H1 (cell line): ENCODE measurements around the gene NOS1AP. TPM values are rescaled to one million over a fixed set of nuclear protein-coding genes. Genes with fewer than 3 reads are reported as not detected.

ENCODE experiments used
- CTCF ChIA-PET: fragments of 300-600 bp; sonication (Branson Sonifier 250); formaldehyde crosslinking; loops from one replicate; lab custom pipeline; 2021; ENCODE audit not compliant: partially characterized antibody; lab: Charles Lee
- POLR2A ChIA-PET: fragments of 300-600 bp; sonication (Branson Sonifier 250); formaldehyde crosslinking; loops from one replicate; lab custom pipeline; 2021; ENCODE audit warnings: inconsistent platforms; ENCODE audit not compliant: partially characterized antibody; lab: Charles Lee
- DNase-seq, 2 experiments: peaks; one replicate each; pipeline versions ENCODE4 v3.0.0 to v3.0.0-alpha.2; 2010 to 2022; ENCODE audit warnings: low spot score in 2 of 2, low read depth in 1 of 2, mixed read lengths in 1 of 2
- FAIRE-seq: peaks from 2 replicates; lab custom pipeline; 2011; peaks lifted over from hg19 to GRCh38; lab: Jason Lieb, UNC
- H2AFZ ChIP-seq: 2 replicates; pipeline ENCODE4 v1.8.1; 2012; ENCODE audit warnings: low read length, inconsistent platforms
- H2AK5ac ChIP-seq: 2 replicates; pipeline ENCODE4 v1.6.1; 2013; ENCODE audit warnings: low read depth, low read length
- H2BK120ac ChIP-seq: replicated peaks from 2 replicates; pipeline ENCODE3; 2013; ENCODE audit warnings: low read depth, low read length, inconsistent platforms
- H2BK12ac ChIP-seq: 2 replicates; pipeline ENCODE4 v1.6.1; 2013; ENCODE audit warnings: low read depth, low read length
- H2BK15ac ChIP-seq: 2 replicates; pipeline ENCODE4 v1.6.1; 2013; ENCODE audit warnings: low read length
- H2BK20ac ChIP-seq: 2 replicates; pipeline ENCODE4 v1.6.1; 2013; ENCODE audit warnings: low read length
- H2BK5ac ChIP-seq: 2 replicates; pipeline ENCODE4 v1.6.1; 2013; ENCODE audit warnings: low read depth, low read length
- H3K14ac ChIP-seq: 2 replicates; pipeline ENCODE4 v1.6.1; 2013; ENCODE audit warnings: inconsistent platforms; ENCODE audit not compliant: insufficient read length
- H3K18ac ChIP-seq: 2 replicates; pipeline ENCODE4 v1.6.1; 2013; ENCODE audit warnings: low read length; ENCODE audit errors: extremely low read depth
- H3K23ac ChIP-seq: 2 replicates; pipeline ENCODE4 v1.6.1; 2013; ENCODE audit warnings: inconsistent platforms; ENCODE audit not compliant: insufficient read length
- H3K23me2 ChIP-seq: 2 replicates; pipeline ENCODE4 v1.6.1; 2013; ENCODE audit warnings: low read depth, low read length
- H3K27ac ChIP-seq: 2 replicates; pipeline ENCODE4 v1.6.1; 2011; ENCODE audit warnings: low read depth, low read length, inconsistent platforms
- H3K27me3 ChIP-seq, 4 experiments: replicated peaks in 1 of 4; 1 replicate in 1 of 4; 2 replicates in 3 of 4; pipeline versions ENCODE4 v1.6.1 to v1.8.1; 2011 to 2013; ENCODE audit warnings: low read length in 3 of 4, mild to moderate bottlenecking in 3 of 4, inconsistent platforms in 2 of 4, mixed read lengths in 2 of 4, moderate library complexity in 1 of 4; ENCODE audit not compliant: control insufficient read depth in 3 of 4, insufficient read depth in 3 of 4; ENCODE audit errors: extremely low read depth in 1 of 4
- H3K36me3 ChIP-seq, 4 experiments: 2 replicates each; pipeline versions ENCODE4 v1.6.1 to v1.8.1; 2011 to 2013; ENCODE audit warnings: mild to moderate bottlenecking in 4 of 4, low read length in 3 of 4, moderate library complexity in 2 of 4, control low read depth in 1 of 4, inconsistent platforms in 1 of 4; ENCODE audit not compliant: insufficient read depth in 4 of 4, control insufficient read depth in 2 of 4
- H3K4ac ChIP-seq: replicated peaks from 2 replicates; pipeline ENCODE3; 2013; ENCODE audit warnings: low read length, low read depth, mixed read lengths, inconsistent platforms; ENCODE audit not compliant: insufficient read length
- H3K4me1 ChIP-seq, 4 experiments: replicated peaks in 1 of 4; 1 replicate in 1 of 4; 2 replicates in 3 of 4; pipeline versions ENCODE4 v1.6.1 to v1.8.1; 2011 to 2013; ENCODE audit warnings: low read length in 3 of 4, inconsistent platforms in 2 of 4, mixed read lengths in 1 of 4; ENCODE audit not compliant: insufficient read depth in 4 of 4, control insufficient read depth in 3 of 4
- H3K4me2 ChIP-seq, 2 experiments: 2 replicates each; pipeline versions ENCODE4 v1.6.1 to v1.8.1; 2011 to 2013; ENCODE audit warnings: low read depth in 2 of 2, low read length in 2 of 2, control low read depth in 1 of 2, inconsistent platforms in 1 of 2, mild to moderate bottlenecking in 1 of 2; ENCODE audit not compliant: insufficient read depth in 1 of 2
- H3K4me3 ChIP-seq, 4 experiments: fragments of 200-600, 300-600 bp in 1 of 4; sonication (generic), shearing (Covaris generic), sonication (Bioruptor Twin) in 1 of 4; 2 replicates each; pipeline versions ENCODE4 v1.5.1 to v1.8.1; 2011 to 2016; ENCODE audit warnings: low read length in 4 of 4, low read depth in 3 of 4, control low read depth in 2 of 4, inconsistent platforms in 2 of 4, mild to moderate bottlenecking in 2 of 4, mixed read lengths in 1 of 4, moderate library complexity in 1 of 4; ENCODE audit not compliant: insufficient read depth in 2 of 4; ENCODE audit errors: extremely low read depth in 1 of 4
- H3K56ac ChIP-seq: replicated peaks from 2 replicates; pipeline ENCODE3; 2013; ENCODE audit warnings: low read depth, mild to moderate bottlenecking, mixed read lengths, low read length, inconsistent platforms; ENCODE audit not compliant: insufficient read length
- H3K79me1 ChIP-seq: 2 replicates; pipeline ENCODE4 v1.6.1; 2013; ENCODE audit warnings: low read depth, low read length, control low read depth
- H3K79me2 ChIP-seq, 2 experiments: 2 replicates each; pipeline versions ENCODE4 v1.6.1 to v1.8.1; 2012 to 2013; ENCODE audit warnings: low read length in 2 of 2, mild to moderate bottlenecking in 2 of 2, inconsistent platforms in 1 of 2; ENCODE audit not compliant: insufficient read depth in 2 of 2, control insufficient read depth in 1 of 2
- H3K9ac ChIP-seq, 4 experiments: replicated peaks in 1 of 4; 1 replicate in 1 of 4; 2 replicates in 3 of 4; pipeline versions ENCODE4 v1.6.1 to v1.8.1; 2011 to 2013; ENCODE audit warnings: low read depth in 3 of 4, low read length in 3 of 4, control low read depth in 2 of 4, mild to moderate bottlenecking in 2 of 4, moderate library complexity in 2 of 4, inconsistent platforms in 1 of 4; ENCODE audit errors: extremely low read depth in 1 of 4
- H3K9me3 ChIP-seq, 2 experiments: 2 replicates each; pipeline versions ENCODE4 v1.6.1 to v1.8.1; 2012 to 2013; ENCODE audit warnings: mild to moderate bottlenecking in 2 of 2, moderate library complexity in 2 of 2, control low read depth in 1 of 2, inconsistent platforms in 1 of 2, low read depth in 1 of 2, low read length in 1 of 2, mixed read lengths in 1 of 2; ENCODE audit not compliant: insufficient read depth in 2 of 2
- H4K20me1 ChIP-seq, 2 experiments: replicated peaks in 1 of 2; 2 replicates each; pipeline versions ENCODE3 to v1.8.1; 2011 to 2013; ENCODE audit warnings: inconsistent platforms in 2 of 2, low read length in 2 of 2, mild to moderate bottlenecking in 1 of 2; ENCODE audit not compliant: insufficient read depth in 2 of 2, control insufficient read depth in 1 of 2
- H4K5ac ChIP-seq: 2 replicates; pipeline ENCODE4 v1.6.1; 2013; ENCODE audit warnings: low read length, low read depth, mixed read lengths, inconsistent platforms; ENCODE audit not compliant: insufficient read length
- H4K8ac ChIP-seq: 2 replicates; pipeline ENCODE4 v1.8.0; 2013; ENCODE audit warnings: mild to moderate bottlenecking, moderate library complexity, low read length, inconsistent platforms; ENCODE audit not compliant: insufficient read depth; ENCODE audit errors: extremely low read depth
- H4K91ac ChIP-seq: replicated peaks from 2 replicates; pipeline ENCODE3; 2013; ENCODE audit warnings: low read length, mixed read lengths, inconsistent platforms; ENCODE audit not compliant: insufficient read length
- CEBPB ChIP-seq: IDR thresholded peaks from 2 replicates; pipeline ENCODE4 v1.6.1; 2012; ENCODE audit warnings: low read depth, low read length
- CTCF ChIP-seq, 3 experiments: IDR thresholded peaks; 1 replicate in 2 of 3; 2 replicates in 1 of 3; pipeline versions ENCODE4 v1.5.1 to v1.6.1; 2011; ENCODE audit warnings: low read length in 3 of 3, mild to moderate bottlenecking in 3 of 3, inconsistent platforms in 2 of 3, low read depth in 1 of 3, moderate library complexity in 1 of 3; ENCODE audit not compliant: insufficient read depth in 1 of 3; ENCODE audit errors: control extremely low read depth in 1 of 3
- GTF2F1 ChIP-seq: IDR thresholded peaks from 2 replicates; pipeline ENCODE4 v1.6.1; 2012; ENCODE audit warnings: low read depth, low read length, improper control_type of control experiment, borderline replicate concordance
- JUN ChIP-seq: IDR thresholded peaks from 2 replicates; pipeline ENCODE4 v1.6.1; 2011; ENCODE audit warnings: low read depth, mild to moderate bottlenecking, improper control_type of control experiment, low read length
- JUND ChIP-seq: IDR thresholded peaks from 2 replicates; pipeline ENCODE4 v1.6.1; 2011; ENCODE audit warnings: mild to moderate bottlenecking, improper control_type of control experiment, low read length
- SP4 ChIP-seq: IDR thresholded peaks from 2 replicates; pipeline ENCODE4 v1.6.1; 2012; ENCODE audit warnings: low read length, inconsistent platforms
- TAF1 ChIP-seq: IDR thresholded peaks from 2 replicates; pipeline ENCODE4 v1.6.1; 2011; ENCODE audit warnings: mild to moderate bottlenecking, low read depth, low read length
- TBP ChIP-seq: IDR thresholded peaks from 2 replicates; pipeline ENCODE4 v1.6.1; 2011; ENCODE audit warnings: low read depth, low read length, improper control_type of control experiment
- USF2 ChIP-seq: IDR thresholded peaks from 2 replicates; pipeline ENCODE4 v1.6.1; 2011; ENCODE audit warnings: low read length, improper control_type of control experiment
- YY1 ChIP-seq: IDR thresholded peaks from 2 replicates; pipeline ENCODE4 v1.6.1; 2011; ENCODE audit warnings: low read depth, mild to moderate bottlenecking, low read length
- WGBS, 2 experiments: shearing (Covaris generic) in 1 of 2; methylation state at CpG; one replicate each; pipeline versions ENCODE4 v1.1.6 to v1.1.7; 2013 to 2015; ENCODE audit warnings: low lambda C conversion rate in 2 of 2, mixed read lengths in 2 of 2, inconsistent platforms in 1 of 2, low coverage in 1 of 2, missing lambda C conversion rate in 1 of 2; ENCODE audit not compliant: insufficient replicate concordance in 2 of 2, insufficient coverage in 1 of 2, insufficient read length in 1 of 2; ENCODE audit errors: extremely low coverage in 1 of 2, missing lambda C conversion rate in 1 of 2; 5-methylcytosine and 5-hydroxymethylcytosine counted together
- polyA plus RNA-seq, 7 experiments: library from polyadenylated mRNA; depleted of rRNA in 3 of 7; stranded (reverse) in 5 of 7; unstranded in 2 of 7; fragments of >200 nt in 5 of 7; fragments of 200-250 nt in 2 of 7; gene quantifications; 1 replicate in 5 of 7; 2 replicates in 1 of 7; 4 replicates in 1 of 7; pipeline versions ENCODE4 v1.2.1 to v1.2.3, GENCODE V29; 2011 to 2013; ENCODE audit warnings: missing spikeins in 2 of 7, mixed read lengths in 2 of 7
- total RNA-seq: library from RNA; stranded (reverse); fragmentation: NEBNext Ultra II Directional; extraction: Animal tissue kit (Norgen Biotek cat#: 25700); gene quantifications from 2 replicates; pipeline ENCODE4 v1.2.1, GENCODE V29; 2021

Gene NOS1AP
- total and polyA plus RNA-seq, 2 of the 8 experiments (the other 6 are each of a cell fraction or from before 2014, with no cell fraction given), result 2.4 to 12.1 TPM

- CTCF ChIA-PET, result interaction anchor here (0.6 to 1.9 kb wide), 7 partner anchors 13 to 99 kb away, joined by 3 to 6 read pairs (median 4); no protein-coding TSS in a partner anchor
These were observed 338.0 kb downstream of the NOS1AP start for GRCh38 chr1:162407539-162407938.

More at GRCh38 chr1:162407539-162407938, 338.0 kb downstream of the NOS1AP start:
- Histone ChIP-seq H4K8ac (no peak overlapping the region), H4K91ac (no peak overlapping the region), H3K56ac (no peak overlapping the region), H2AFZ (no peak overlapping the region), H4K20me1 (no peaks in the 10 kb centered on the region), H2BK15ac (no peak overlapping the region), H3K4ac (no peak overlapping the region), H3K23ac (no peak overlapping the region), H3K4me3 (no peak overlapping the region), H3K27me3 (no peaks in the 10 kb centered on the region), H2BK12ac (no peak overlapping the region), H2AK5ac (no peak overlapping the region), H3K9ac (no peak overlapping the region), H2BK5ac (no peak overlapping the region), H3K23me2 (no peaks in the 10 kb centered on the region; the same call in 1 of the 2 replicates), H3K79me1 (no peaks in the 10 kb centered on the region), H3K36me3 (no peaks in the 10 kb centered on the region), H3K9me3 (no peaks in the 10 kb centered on the region), H3K4me1 (no peaks in the 10 kb centered on the region), H2BK120ac (no peak overlapping the region), H3K18ac (no peak overlapping the region), H3K27ac (no peak overlapping the region), H3K79me2 (no peaks in the 10 kb centered on the region), H2BK20ac (no peak overlapping the region), H3K14ac (no peak overlapping the region), H3K4me2 (no peak overlapping the region), H4K5ac (no peak overlapping the region)
- WGBS, 2 experiments, result 88% methylated on average over 1 of the region's 1 CpG; no CpG with 5 or more reads in 1 of the 2 experiments
- TF ChIP-seq GTF2F1 (no peak), YY1 (no peak), JUN (no peak), JUND (no peak), CTCF (IDR thresholded peaks at IDR 0.05; ENCODE audit: control extremely low read depth in 1 of 3, insufficient read depth in 1 of 3, low read depth in 1 of 3, low read length in 3 of 3) (no peak), CEBPB (no peak), TAF1 (no peak), USF2 (no peak), SP4 (no peak), TBP (no peak)
- DNase-seq (no peak), FAIRE-seq (no peak)
- POLR2A ChIA-PET, result interaction anchor here (0.9 kb wide), 1 partner anchor 9 kb away, joined by 3 read pairs; no protein-coding TSS in a partner anchor
